NCI-H1694 (cell line): ENCODE results near the gene SLC35F3.
A peak's percentile ranks its signal among the peaks of the same experiment; 100 is the strongest.

Experiments
- DNase-seq: peaks from one replicate; lab custom pipeline; 2025; lab: John Stamatoyannopoulos, UW

Gene SLC35F3

DNA sequence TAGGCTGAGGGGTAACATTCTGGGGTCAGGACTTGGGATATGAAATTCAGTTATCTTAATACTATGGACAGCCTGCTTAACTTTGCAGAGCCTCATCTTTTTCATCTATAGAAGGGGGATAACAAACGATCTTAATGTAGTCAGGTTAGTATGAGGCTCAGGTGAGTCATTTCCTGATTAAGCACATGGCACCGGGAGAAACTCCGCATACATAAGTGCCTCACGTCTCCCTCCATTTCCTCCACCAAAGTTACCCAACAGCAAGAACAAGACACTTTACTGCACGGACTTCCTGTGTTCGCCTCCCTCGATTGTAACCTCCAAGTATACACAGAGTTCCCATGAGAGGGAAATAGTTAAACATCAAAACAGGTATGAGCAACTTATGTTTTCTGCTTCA lies 356.1 kb downstream of the SLC35F3 start:
- no peak for DNase-seq

DNA sequence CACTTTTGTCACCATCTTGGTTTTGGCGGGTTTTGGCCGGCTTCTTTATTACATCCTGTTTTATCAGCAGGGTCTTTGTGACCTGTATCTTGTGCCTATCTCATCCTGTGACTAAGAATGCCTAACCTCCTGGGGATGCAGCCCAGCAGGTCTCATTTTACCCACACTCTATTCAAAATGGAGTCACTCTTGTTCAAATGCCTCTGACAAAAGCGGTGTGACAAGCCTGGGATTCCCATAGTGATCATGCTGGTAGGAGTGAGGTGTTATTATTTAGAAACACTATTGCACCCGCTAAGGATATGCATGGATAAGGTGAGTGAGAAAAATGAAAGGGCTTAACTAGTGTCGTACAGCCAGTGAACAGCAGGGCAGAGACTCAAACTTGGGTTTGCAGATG lies 357.1 kb downstream of the SLC35F3 start:
- DNase-seq: no peak

DNA sequence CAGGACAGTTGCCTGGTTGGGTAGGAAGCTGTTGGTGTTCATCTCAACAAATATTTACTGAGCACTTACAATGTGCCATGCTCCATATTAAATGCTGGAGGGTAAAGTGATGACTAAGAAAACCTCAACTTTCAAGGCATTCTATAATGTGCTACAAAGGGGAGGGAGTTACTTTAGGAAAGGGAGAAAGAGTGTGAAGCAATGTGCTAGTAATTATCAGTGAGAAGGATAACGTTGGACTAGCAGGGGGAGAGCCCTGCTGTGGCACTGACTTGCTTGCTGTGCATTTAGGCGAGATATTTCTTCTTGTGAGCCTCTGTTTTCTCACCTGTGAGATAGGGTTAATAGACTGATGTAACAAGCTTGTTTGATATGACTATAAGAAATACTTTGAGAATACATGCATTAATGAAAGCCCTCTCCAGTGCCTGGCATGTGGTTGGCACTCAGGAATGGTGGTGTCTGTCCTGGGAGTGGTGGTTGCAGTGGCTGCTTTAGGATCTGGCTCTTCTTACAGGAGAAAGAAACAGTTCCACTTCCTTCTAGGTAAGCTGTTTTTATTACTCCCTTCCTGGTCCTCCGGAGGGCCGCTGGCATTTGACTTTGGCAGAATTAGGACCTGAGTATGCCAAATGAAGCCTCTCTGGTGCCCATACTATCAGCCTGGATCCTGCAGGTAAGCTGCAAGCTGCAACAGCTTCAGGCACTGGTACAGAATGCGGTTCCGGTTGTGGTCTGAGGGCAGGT lies 357.7 kb downstream of the SLC35F3 start:
- DNase-seq: no peak

DNA sequence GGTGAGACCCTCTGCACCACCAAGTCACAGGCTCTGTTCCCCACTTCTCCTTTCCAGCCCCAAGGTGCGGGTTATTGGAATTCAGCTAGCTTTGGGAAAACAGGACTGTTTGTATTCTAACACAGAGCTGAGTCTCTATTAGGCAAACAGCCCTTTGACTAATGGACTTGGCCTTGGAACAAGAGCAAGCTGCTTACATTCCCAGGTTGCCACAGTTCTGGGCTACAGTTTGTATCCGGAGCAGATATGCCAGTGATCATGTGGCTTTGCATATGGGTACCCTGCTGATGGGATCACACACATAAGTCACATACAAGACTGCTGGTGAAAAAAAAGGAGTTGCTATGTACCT lies 358.3 kb downstream of the SLC35F3 start:
- no peak for DNase-seq

- no peak for DNase-seq
Observed at GRCh38 chr1:234264832-234265231, 360.4 kb downstream of the SLC35F3 start.

DNA sequence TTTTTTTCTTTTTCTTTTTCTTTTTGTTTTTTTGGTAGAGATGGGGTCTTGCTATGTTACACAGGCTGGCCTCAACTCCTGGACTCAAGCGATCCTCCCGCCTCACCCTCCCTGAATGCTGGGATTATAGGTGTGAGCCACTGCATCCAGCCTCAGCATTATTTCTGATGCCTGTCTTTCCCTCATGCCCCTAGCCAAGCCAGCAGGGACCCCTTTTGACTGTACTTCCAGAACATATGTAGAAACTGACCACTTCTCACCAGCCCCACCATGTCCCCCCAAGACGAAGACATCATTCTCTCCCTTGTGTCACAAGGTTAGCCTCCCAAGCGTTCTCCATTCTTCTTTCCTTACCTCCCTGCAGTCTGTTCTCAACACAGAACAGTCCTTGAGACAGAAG lies 360.8 kb downstream of the SLC35F3 start:
- DNase-seq: no peak

DNA sequence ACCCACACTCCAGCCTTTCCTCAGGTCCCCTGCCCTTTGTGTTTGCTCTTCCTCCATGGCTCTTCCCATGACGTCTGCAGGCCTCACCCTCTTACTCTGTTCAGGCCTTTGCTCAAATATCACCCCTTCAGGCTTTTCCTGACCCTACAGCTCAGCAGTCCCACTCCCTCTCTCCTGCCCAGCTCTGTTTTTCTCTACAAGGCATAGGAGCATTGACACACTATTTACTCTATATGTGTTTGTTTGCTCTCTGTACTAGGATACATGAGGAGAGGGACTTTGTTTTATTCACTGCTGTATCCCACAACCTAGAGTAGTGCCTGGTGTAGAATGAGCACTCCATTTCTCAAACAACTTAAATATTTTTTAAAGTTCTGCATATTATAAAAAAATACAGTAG lies 361.4 kb downstream of the SLC35F3 start:
- DNase-seq: no peak

DNA sequence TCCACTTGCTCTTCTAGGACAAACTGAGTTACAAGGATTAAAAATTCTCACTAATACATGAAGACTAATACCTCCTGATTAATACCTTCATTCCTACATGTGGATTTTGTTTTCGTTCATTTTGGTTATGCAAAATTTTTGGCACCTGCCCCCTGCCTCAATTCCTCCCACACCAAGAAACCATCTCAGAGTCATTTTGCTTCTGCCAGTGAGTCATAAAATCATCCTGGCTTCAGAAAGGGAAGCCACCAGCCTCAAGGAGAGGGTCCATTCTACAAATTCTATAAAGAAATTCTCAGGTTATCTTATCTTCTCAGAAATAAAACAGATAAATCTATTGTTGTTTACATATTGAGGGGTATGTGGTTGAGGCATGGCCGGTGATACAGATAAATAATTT lies 365.6 kb downstream of the SLC35F3 start:
- no peak for DNase-seq

GRCh38 chr1:234270581-234271242 lies 366.2 kb downstream of the SLC35F3 start:
- DNase-seq: no peak

GRCh38 chr1:234271243-234271606 lies 366.7 kb downstream of the SLC35F3 start:
- no peak for DNase-seq

DNA sequence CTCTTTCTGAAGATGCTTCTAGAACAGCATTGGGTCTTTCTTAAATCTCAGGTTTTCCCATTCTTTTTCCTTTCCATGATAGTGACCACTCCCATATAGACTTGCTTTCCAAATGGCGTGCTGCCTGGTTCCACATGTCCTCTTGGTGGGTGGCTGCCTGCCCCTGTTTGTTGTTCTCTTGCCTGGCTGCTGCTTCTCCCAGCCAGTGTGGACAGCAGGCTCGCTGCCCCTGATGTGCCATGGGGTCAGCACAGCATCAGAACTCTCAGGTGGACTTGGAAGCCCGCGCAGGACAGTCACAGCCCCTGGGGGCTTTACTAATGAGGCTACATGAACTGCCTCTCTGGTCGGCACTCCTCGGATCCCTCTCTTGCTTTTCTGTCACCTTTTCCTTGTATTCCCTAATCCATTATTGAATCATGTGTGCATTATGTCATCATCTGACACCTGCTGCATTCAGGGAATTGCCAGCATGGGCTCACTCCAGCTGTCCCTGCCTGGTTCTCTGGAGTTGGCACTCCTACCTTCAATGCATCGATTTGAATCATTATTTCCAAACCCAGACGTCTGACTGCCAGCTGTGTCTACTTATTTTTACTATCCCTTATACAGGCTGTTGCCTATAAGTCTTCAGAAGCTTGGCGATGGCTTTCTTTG lies 368.3 kb downstream of the SLC35F3 start:
- peak; percentile 13 for DNase-seq

- no peak for DNase-seq
Observed at GRCh38 chr1:234273981-234274380, 369.5 kb downstream of the SLC35F3 start.

- DNase-seq: no peak
Observed at GRCh38 chr1:234276151-234276788, 371.8 kb downstream of the SLC35F3 start.

DNA sequence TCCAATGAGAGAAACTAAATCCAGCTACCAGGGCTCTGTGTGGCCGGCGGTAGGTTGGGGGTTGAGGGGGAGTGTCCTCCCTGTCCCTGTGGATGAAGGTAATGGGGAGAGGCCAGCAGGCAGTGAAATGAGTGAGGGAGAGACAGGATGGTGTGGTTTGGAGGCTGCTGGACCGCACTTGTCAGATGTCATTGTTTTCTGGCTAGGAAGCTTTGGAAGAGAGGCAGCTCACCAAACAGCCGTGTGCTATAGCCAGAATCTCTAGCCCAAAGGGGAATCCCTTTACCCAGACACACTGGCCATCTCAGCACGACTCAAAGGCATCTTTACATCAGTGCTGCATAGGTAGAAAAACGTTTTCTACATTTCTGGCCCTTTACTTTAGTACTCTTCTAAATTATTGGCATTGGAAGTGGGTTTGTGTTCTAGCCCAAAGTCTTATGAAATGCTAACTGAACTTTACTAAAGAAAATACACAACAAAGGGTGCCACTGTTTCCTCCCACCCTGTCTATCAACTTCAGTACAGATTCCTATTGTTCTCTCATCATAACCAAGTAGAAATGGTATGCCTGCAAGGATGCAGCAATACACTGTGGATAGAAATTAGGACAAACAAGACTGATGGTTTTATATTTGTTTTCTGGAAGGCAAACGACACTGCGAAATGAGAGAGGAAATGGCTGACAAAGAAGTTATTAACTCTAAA lies 372.8 kb downstream of the SLC35F3 start:
- DNase-seq: no peak

DNA sequence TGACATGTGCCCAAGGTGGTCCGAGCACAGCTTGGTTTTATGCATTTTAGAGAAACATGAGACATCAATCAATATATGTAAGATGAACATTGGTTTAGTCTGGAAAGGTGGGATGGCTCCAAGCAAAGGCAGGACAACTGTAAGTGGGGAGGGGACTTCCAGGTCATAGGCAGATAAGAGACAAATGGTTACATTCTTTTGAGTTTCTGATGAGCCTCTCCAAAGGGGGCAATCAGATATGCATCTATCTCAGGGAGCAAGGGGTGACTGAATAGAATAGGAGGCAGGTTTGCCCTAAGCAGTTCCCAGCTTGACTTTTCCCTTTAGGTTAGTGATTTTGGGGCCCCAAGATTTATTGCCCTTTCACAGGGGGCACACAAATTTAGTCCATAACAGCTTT lies 374.5 kb downstream of the SLC35F3 start:
- DNase-seq: no peak

- no peak for DNase-seq
Observed at GRCh38 chr1:234280500-234280899, 376.0 kb downstream of the SLC35F3 start.

DNA sequence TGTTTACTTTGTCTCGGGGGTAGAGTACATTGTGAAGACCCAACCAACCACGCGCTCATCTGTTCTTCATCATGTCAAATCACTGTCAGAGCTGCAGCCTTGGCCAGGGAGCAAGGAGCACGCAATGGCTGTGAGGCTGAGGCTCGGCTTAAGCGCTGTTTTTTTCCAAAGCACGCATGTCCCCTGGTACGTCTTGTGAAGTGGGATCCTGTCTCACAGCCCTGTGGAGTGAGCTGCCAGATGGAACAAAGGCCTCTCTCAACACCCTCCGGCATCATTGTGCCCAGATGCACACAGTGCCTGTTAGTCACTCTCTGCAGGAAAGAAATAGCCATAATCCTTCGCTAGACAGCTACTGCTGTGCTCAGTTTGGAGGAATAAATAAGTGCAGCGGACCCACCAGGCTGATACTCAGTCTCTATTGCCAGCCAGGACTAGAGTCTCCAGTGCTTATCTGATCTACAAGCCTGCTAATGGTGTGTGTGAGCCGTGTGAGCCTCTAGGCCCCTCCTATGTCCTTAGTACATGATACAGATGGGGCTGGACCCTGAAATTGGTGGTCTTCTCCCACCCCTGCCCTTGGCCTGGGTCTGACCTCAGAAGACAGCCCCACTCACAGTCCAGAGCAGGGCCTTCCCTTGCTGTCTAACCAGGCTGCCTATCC lies 377.5 kb downstream of the SLC35F3 start:
- DNase-seq: no peak

DNA sequence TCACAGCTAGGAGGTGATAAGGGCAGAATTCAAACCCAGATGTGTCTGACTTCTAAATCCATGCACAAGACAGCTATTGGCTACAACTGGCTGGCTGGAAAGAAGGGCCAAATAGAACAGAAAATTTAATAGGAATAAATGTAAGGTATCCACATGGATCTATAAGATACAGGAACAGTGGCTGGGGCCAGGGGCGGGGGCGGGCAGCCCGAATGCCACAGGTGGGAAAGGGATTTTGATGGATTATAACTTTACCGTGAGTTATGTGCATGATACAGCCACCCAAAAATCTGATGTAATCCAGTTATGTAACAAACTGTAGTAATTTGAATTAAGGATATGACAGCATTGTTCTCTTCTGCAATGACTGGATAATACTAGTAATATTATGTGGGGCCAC lies 381.7 kb downstream of the SLC35F3 start:
- no peak for DNase-seq

DNA sequence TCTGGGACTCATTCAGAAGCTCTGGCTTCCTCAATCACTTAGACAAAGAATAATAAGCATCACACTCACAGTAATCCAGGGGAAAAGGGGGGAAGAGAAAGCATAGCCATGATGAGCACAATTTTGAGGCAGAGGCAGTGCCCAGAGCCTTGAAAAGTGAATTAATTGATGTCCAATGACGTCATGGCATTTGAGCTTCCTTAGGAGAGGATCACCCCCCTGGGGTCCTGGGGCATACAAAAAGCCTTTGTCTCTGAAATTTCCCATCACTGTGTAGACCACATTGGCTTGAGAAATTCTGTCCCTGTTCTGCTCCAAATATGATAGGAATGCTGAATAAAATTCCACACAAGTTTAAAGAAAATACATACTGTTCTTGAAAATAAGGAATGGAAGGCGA lies 384.5 kb downstream of the SLC35F3 start:
- DNase-seq: no peak

DNA sequence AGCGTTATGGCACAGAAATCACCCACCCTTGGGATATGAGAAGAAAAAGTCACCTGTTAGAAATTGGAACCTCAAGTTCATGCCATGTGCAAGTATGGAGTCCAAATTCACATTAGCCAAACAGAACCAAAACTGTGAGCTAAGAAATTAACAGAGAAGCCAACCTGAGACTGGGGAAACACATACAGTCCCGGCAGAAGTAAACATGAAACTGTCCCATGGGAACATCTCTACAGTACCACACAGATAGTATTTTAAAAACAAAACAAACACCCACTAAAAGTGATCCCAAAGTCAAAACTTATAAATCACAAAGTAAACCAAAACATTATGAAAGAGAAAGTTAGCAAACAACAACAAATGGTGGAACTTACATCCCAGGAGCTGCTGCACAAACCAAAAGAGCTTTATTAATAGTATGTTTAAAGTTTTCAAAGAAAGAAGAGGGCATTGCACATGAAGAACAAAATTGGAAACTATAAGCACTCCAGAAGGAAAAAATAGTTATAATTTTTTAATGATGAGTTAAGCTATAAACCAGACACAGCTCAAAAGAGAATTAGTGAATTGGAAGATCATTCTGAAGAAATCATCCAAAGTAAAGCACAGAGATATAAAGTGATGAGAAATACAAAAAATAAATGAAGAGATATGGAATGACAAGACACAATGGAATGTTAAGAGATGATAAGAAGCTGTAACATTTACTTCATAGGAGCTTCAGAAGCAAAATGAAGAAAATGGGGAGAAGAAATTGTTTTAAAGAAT lies 385.2 kb downstream of the SLC35F3 start:
- no peak for DNase-seq

DNA sequence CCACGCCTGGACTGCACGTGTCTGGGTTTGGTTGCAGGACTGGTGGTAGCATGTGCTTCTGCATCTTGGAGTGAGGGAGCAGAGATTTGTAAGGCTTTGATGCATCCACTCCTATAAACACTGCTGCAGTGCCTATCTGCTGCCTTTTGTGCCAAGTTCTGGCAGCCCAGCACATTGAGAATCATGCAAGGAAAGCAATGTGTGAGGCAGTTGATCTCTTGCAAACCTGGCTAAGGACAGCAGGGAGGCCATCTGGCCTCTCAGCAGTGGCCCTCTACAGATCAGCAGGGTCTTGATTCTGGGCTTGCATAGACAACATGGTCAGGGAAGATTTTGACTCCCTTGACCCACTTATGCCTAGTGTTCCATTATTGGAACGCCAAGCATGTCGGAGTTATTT lies 387.5 kb downstream of the SLC35F3 start:
- no peak for DNase-seq
